K562 (cell line): Measurements from ENCODE around the gene ST3GAL5. TPM values are rescaled to one million over a fixed set of nuclear protein-coding genes. Genes with fewer than 3 reads are reported as not detected.

ENCODE experiments used
- EP300 ChIP-seq: IDR thresholded peaks from 2 replicates; pipeline ENCODE4 v1.6.1; 2012; ENCODE audit warnings: low read length, improper control_type of control experiment
- KHSRP ChIP-seq: fragments of 450-650 bp; IDR thresholded peaks from 2 replicates; pipeline ENCODE4 v1.6.1; 2017
- MAFG ChIP-seq: fragments of 450-650 bp; conservative IDR thresholded peaks from 2 replicates; pipeline ENCODE4 v1.6.1; 2016; ENCODE audit warnings: missing genetic modification characterization, missing compliant biosample characterization
- NFIX ChIP-seq: fragments of 250-450 bp; sonication (Bioruptor Pico); IDR thresholded peaks from 2 replicates; pipeline ENCODE4 v1.4.0; 2020; ENCODE audit warnings: low read depth, mild to moderate bottlenecking, moderate library complexity
- PHF21A ChIP-seq: fragments of 450-650 bp; IDR thresholded peaks from 2 replicates; pipeline ENCODE4 v1.6.1; 2017; ENCODE audit warnings: low read depth, borderline replicate concordance
- PYGO2 ChIP-seq: fragments of 450-650 bp; IDR thresholded peaks from 2 replicates; pipeline ENCODE4 v1.6.1; 2016; ENCODE audit warnings: mild to moderate bottlenecking, missing genetic modification characterization, moderate library complexity, missing compliant biosample characterization
- RFX5 ChIP-seq: IDR thresholded peaks from 2 replicates; pipeline ENCODE4 v1.6.1; 2011; ENCODE audit warnings: low read depth, mild to moderate bottlenecking, improper control_type of control experiment, low read length
- RNF2 ChIP-seq: sonication (generic); IDR thresholded peaks from 2 replicates; pipeline ENCODE4 v1.6.1; 2016
- WHSC1 ChIP-seq: IDR thresholded peaks from one replicate; pipeline ENCODE4 v1.6.1; 2012; ENCODE audit warnings: low read length, control low read depth, inconsistent platforms
- XRCC3 ChIP-seq: fragments of 450-650 bp; IDR thresholded peaks from 2 replicates; pipeline ENCODE4 v1.6.1; 2017; ENCODE audit warnings: mild to moderate bottlenecking, moderate library complexity
- ZNF696 ChIP-seq: fragments of 250-450 bp; sonication (Bioruptor Pico); conservative IDR thresholded peaks from 2 replicates; pipeline ENCODE4 v1.4.0; 2020; ENCODE audit warnings: mild to moderate bottlenecking, moderate library complexity
- polyA plus RNA-seq, 8 experiments: library from polyadenylated mRNA; depleted of rRNA in 4 of 8; stranded (reverse) in 5 of 8; unstranded in 3 of 8; fragments of >200 nt; fragmentation: Nextera tagmentation in 2 of 8; fragmentation: Illumina TruSeq in 1 of 8; extraction: Ambion mirVana in 2 of 8; extraction: Trizol in 1 of 8; gene quantifications; 2 replicates each; pipeline versions ENCODE4 v1.2.1 to v1.2.3, GENCODE V29; 2011 to 2014; ENCODE audit warnings: inconsistent platforms in 1 of 8, missing spikeins in 1 of 8
- total RNA-seq, 7 experiments: library from RNA; depleted of rRNA in 6 of 7; stranded (reverse); fragments of >200 nt in 6 of 7; fragmentation: Illumina TruSeq in 2 of 7; extraction: Trizol in 2 of 7; gene quantifications; 2 replicates each; pipeline versions ENCODE4 v1.2.1 to v1.2.3, GENCODE V29; 2011 to 2021; ENCODE audit warnings: low replicate concordance in 1 of 7
- TF ChIP-seq, protein P1 (sequence below), 3 experiments: IDR thresholded peaks in 2 of 3; conservative IDR thresholded peaks in 1 of 3; 2 replicates each; pipeline ENCODE4 v1.5.1; 2011 to 2012; ENCODE audit warnings: low read length in 3 of 3, mild to moderate bottlenecking in 3 of 3, control low read depth in 2 of 3, improper control_type of control experiment in 1 of 3, inconsistent platforms in 1 of 3, low read depth in 1 of 3, mixed read lengths in 1 of 3, moderate library complexity in 1 of 3; ENCODE audit not compliant: insufficient read depth in 2 of 3
- TF ChIP-seq, protein P2 (sequence below): fragments of 250-450 bp; sonication (Bioruptor Pico); IDR thresholded peaks from 2 replicates; pipeline ENCODE4 v1.5.0; 2021; ENCODE audit warnings: mild to moderate bottlenecking, borderline replicate concordance
- TF ChIP-seq, protein P3 (sequence below): fragments of 450-650 bp; formaldehyde crosslinking; IDR thresholded peaks from 2 replicates; pipeline ENCODE4 v1.4.0; 2022; ENCODE audit warnings: missing genetic modification characterization

Gene ST3GAL5
- total and polyA plus RNA-seq, 9 of the 15 experiments (the other 6 are each of a cell fraction or from before 2014, with no cell fraction given): 1.6 to 10.0 (median 4.2) TPM

DNA sequence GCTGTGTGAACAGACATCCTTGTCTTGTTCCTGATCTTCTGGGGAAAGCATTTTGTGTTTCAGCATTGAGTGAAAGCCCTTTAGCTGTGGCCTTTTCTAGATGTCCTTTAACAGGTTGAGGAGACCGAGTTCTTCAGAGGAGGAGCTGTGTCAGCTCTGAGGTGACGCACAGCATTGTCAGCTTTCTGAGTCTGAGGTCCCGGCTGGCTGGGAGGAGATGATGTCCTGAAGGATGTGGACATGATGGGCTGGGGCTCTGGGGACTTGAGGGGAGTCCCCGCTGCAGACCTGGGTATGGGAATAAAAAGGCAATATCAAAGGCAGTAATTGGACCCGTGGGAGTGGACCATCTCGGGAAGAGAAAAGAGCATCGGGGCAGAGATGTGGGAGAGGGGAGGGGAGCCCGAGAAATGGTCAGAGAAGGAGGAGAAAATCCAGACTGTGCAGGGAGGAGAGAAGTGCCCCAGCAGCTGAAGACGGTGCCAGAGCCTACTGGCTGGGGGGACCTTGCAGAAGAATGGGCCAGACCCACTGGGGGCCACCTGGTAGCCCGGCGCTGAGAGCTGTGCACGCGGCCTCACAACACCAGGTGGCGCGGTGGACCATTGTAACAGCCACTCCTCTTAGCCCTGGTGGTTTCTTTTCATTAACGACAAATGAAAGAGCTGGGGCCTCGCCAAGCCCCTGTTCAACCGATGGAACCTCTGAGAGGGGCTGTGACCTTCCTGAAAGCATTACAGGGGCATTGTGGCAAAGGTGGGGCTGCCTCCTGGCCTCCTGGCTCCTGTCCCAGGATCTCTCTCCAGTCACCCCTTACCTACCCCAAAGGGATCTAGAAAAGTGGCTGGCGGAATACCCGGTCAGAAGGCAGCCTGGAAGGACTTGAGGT, 61.6 kb downstream of the ST3GAL5 start (continued):
- TF ChIP-seq EP300 (no peak), PYGO2 (tag) (no peak), MAFG (tag) (no peak), KHSRP (no peak), XRCC3 (no peak), PHF21A (no peak), ZNF696 (no peak), WHSC1 (no peak), NFIX (CRISPR knock-in tag) (no peak), RFX5 (no peak), RNF2 (no peak)
- TF ChIP-seq, protein P1, sequence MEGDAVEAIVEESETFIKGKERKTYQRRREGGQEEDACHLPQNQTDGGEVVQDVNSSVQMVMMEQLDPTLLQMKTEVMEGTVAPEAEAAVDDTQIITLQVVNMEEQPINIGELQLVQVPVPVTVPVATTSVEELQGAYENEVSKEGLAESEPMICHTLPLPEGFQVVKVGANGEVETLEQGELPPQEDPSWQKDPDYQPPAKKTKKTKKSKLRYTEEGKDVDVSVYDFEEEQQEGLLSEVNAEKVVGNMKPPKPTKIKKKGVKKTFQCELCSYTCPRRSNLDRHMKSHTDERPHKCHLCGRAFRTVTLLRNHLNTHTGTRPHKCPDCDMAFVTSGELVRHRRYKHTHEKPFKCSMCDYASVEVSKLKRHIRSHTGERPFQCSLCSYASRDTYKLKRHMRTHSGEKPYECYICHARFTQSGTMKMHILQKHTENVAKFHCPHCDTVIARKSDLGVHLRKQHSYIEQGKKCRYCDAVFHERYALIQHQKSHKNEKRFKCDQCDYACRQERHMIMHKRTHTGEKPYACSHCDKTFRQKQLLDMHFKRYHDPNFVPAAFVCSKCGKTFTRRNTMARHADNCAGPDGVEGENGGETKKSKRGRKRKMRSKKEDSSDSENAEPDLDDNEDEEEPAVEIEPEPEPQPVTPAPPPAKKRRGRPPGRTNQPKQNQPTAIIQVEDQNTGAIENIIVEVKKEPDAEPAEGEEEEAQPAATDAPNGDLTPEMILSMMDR (IDR thresholded peaks at IDR 0.05 in 2 of 3, conservative IDR thresholded peaks at IDR 0.05 in 1 of 3; ENCODE audit: insufficient read depth in 2 of 3, low read depth in 1 of 3, low read length in 3 of 3): peak; percentile 89 to 95 (median 93)
- TF ChIP-seq, protein P2, sequence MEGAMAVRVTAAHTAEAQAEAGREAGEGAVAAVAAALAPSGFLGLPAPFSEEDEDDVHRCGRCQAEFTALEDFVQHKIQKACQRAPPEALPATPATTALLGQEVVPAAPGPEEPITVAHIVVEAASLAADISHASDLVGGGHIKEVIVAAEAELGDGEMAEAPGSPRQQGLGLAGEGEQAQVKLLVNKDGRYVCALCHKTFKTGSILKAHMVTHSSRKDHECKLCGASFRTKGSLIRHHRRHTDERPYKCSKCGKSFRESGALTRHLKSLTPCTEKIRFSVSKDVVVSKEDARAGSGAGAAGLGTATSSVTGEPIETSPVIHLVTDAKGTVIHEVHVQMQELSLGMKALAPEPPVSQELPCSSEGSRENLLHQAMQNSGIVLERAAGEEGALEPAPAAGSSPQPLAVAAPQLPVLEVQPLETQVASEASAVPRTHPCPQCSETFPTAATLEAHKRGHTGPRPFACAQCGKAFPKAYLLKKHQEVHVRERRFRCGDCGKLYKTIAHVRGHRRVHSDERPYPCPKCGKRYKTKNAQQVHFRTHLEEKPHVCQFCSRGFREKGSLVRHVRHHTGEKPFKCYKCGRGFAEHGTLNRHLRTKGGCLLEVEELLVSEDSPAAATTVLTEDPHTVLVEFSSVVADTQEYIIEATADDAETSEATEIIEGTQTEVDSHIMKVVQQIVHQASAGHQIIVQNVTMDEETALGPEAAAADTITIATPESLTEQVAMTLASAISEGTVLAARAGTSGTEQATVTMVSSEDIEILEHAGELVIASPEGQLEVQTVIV (CRISPR knock-in tag): no peak
- TF ChIP-seq, protein P3, sequence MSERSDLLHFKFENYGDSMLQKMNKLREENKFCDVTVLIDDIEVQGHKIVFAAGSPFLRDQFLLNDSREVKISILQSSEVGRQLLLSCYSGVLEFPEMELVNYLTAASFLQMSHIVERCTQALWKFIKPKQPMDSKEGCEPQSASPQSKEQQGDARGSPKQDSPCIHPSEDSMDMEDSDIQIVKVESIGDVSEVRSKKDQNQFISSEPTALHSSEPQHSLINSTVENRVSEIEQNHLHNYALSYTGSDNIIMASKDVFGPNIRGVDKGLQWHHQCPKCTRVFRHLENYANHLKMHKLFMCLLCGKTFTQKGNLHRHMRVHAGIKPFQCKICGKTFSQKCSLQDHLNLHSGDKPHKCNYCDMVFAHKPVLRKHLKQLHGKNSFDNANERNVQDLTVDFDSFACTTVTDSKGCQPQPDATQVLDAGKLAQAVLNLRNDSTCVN (CRISPR knock-in tag): no peak
